Thoracic aorta (tissue), 2 donors: ENCODE results near the gene DEGS1. TPM values are rescaled to one million over a fixed set of nuclear protein-coding genes. Genes with fewer than 3 reads are reported as not detected.

Experiments used
- ATAC-seq: fragments of 150-250 bp; one replicate; pipeline ENCODE4 v1.8.0; 2017; ENCODE audit warnings: low read depth; ENCODE audit not compliant: insufficient number of reproducible peaks, low FRiP score
- DNase-seq: peaks from one replicate; pipeline ENCODE4 v3.0.0-alpha.2; 2020; ENCODE audit warnings: low spot score
- H3K27ac ChIP-seq, 2 donors: fragments of 200-600 bp; sonication (generic); 1 replicate in 1 of 2; 2 replicates in 1 of 2; pipeline ENCODE4 v1.5.1; 2016; ENCODE audit warnings: mild to moderate bottlenecking in 2 of 2, moderate library complexity in 2 of 2
- H3K27me3 ChIP-seq: fragments of 200-600 bp; sonication (generic); replicated peaks from 2 replicates; pipeline ENCODE4 v1.6.0; 2016; ENCODE audit warnings: mild to moderate bottlenecking; ENCODE audit not compliant: insufficient read depth
- H3K36me3 ChIP-seq: fragments of 200-600 bp; sonication (generic); one replicate; pipeline ENCODE4 v1.5.1; 2016
- H3K4me1 ChIP-seq, 2 donors: fragments of 200-600 bp; sonication (generic); 1 replicate in 1 of 2; 2 replicates in 1 of 2; pipeline versions ENCODE4 v1.5.1 to v1.6.0; 2016; ENCODE audit warnings: low read depth in 2 of 2, mild to moderate bottlenecking in 1 of 2; ENCODE audit not compliant: control insufficient read depth in 1 of 2
- H3K4me3 ChIP-seq: fragments of 200-600 bp; sonication (generic); 2 replicates; pipeline ENCODE4 v1.5.1; 2016; ENCODE audit warnings: mild to moderate bottlenecking
- H3K9me3 ChIP-seq: fragments of 200-600 bp; sonication (generic); 2 replicates; pipeline ENCODE4 v1.5.1; 2016
- total RNA-seq, 2 donors: library from RNA; depleted of rRNA; stranded (reverse); fragments of >200 nt; gene quantifications; one replicate each; pipeline versions ENCODE4 v1.1.0 to v1.2.3, GENCODE V29; 2016
- TF ChIP-seq, protein P1 (sequence below): fragments of 200-600 bp; sonication (generic); IDR thresholded peaks from one replicate; pipeline ENCODE4 v1.5.1; 2019; ENCODE audit warnings: antibody characterized with exemption

DEGS1 gene
- total RNA-seq, 2 donors from 2014 or later, result 104 to 111 TPM

DNA sequence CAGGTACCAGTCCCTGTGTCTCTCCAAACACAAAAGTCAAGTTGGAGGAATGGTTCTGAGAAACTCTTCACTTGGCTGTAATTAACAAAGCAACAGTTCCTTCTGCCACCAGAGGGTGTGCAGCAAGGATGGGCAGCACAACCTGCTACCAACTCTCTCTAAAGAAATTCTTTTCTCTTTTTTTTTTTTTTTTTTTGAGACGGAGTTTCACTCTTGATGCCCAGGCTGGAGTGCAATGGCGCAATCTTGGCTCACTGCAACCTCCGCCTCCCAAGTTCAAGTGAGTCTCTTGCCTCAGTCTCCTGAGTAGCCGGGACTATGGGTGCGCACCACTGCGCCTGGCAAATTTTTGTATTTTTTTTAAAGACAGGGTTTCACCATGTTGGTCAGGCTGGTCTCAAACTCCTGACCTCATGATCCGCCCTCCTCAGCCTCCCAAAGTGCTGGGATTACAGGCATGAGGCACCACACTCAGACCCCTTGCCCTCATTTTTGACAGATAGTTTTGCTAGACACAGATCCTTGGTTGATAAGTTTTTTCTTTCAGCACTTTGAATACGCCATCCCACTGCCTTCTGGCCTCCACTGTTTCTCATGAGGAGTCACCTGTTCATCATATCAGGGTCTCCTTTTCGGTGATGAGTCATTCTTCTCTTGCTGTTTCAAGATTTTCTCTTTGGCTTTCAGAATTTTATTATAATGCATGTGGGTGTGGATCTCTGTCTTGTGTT is 12.1 kb upstream of the DEGS1 start:
- Histone ChIP-seq H3K9me3 (no peaks in the 10 kb centered on the region), H3K27me3 (no peaks in the 10 kb centered on the region), H3K27ac (no peak overlapping the region), H3K4me1 (peaks cover 8 to 11% of the 10 kb centered on the region in 2 donors), H3K4me3 (no peak overlapping the region), H3K36me3 (no peaks in the 10 kb centered on the region)
- TF ChIP-seq, protein P1, sequence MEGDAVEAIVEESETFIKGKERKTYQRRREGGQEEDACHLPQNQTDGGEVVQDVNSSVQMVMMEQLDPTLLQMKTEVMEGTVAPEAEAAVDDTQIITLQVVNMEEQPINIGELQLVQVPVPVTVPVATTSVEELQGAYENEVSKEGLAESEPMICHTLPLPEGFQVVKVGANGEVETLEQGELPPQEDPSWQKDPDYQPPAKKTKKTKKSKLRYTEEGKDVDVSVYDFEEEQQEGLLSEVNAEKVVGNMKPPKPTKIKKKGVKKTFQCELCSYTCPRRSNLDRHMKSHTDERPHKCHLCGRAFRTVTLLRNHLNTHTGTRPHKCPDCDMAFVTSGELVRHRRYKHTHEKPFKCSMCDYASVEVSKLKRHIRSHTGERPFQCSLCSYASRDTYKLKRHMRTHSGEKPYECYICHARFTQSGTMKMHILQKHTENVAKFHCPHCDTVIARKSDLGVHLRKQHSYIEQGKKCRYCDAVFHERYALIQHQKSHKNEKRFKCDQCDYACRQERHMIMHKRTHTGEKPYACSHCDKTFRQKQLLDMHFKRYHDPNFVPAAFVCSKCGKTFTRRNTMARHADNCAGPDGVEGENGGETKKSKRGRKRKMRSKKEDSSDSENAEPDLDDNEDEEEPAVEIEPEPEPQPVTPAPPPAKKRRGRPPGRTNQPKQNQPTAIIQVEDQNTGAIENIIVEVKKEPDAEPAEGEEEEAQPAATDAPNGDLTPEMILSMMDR, result no peak
- DNase-seq, result no peak
- no peak for ATAC-seq

DNA sequence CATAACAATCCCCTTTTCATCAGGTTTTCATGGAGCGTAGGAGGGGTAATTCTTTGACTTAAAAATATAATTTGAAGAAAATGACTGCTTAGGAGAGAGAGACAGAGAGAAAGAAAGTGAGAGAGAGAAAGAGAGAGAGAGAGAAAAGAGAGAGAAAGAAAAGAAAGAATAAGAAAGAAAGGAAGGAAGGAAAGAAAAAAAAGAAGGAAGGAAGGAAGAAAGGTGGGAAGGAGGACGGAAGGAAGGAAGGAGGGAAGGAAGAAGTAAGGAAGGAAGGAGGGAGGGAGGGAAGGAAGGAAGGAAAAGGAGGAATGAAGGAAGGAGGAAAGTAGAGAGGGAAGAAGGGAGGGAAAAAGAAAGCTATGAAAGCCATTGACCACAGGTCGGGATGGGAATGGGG is 10.8 kb upstream of the DEGS1 start:
- Histone ChIP-seq H3K9me3 (no peaks in the 10 kb centered on the region), H3K4me1 (peaks cover 8 to 11% of the 10 kb centered on the region in 2 donors), H3K4me3 (no peak overlapping the region), H3K27ac (no peak overlapping the region), H3K36me3 (no peaks in the 10 kb centered on the region), H3K27me3 (no peaks in the 10 kb centered on the region)
- TF ChIP-seq, protein P1, result no peak
- DNase-seq (no peak), ATAC-seq (no peak)

DNA sequence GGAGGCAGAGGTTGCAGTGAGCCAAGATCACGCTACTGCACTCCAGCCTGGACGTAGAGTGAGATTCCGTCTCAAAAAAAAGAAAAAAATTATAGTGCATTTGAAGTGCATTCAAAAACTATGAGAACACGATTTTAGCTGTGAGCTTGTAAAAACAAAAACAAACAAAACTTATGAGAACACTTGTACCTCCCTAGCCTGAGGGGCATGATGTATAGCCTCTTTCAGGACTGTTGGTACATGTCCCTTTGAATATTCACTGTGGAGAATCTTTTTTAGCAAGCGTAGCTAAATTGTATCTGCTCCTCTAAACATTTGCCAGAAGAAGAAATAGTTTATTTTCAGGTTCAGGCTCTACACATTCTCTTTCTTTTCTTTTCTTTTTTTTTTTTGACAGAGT is 9.5 kb upstream of the DEGS1 start:
- Histone ChIP-seq H3K4me3 (no peak overlapping the region), H3K4me1 (peaks cover 4 to 6% of the 10 kb centered on the region in 2 donors), H3K9me3 (no peaks in the 10 kb centered on the region), H3K36me3 (no peaks in the 10 kb centered on the region), H3K27ac (no peak overlapping the region), H3K27me3 (no peaks in the 10 kb centered on the region)
- TF ChIP-seq, protein P1, result no peak
- no peak for ATAC-seq
- DNase-seq, result no peak

DNA sequence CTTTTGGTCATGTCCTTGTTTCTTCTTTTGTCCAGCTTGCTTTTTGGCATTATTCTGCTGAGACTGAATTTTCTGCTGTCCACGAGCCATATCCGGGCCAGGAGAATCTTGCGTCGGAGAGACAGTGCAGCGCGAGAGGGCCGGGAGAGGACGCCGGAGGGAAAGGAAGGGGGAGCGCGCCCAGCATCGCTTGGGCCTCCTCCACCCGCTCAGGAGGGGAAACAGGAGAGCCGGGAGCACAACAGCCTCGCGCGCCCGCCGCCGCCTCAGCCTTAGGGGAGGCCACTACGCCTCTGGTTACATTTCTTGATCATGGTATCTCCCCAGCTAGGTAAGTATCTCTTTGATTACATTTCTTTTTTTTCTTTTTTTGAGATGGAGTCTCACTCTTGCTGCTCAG is 7.4 kb upstream of the DEGS1 start:
- peak overlapping the region; percentile 14 for H3K4me3 ChIP-seq

DNA sequence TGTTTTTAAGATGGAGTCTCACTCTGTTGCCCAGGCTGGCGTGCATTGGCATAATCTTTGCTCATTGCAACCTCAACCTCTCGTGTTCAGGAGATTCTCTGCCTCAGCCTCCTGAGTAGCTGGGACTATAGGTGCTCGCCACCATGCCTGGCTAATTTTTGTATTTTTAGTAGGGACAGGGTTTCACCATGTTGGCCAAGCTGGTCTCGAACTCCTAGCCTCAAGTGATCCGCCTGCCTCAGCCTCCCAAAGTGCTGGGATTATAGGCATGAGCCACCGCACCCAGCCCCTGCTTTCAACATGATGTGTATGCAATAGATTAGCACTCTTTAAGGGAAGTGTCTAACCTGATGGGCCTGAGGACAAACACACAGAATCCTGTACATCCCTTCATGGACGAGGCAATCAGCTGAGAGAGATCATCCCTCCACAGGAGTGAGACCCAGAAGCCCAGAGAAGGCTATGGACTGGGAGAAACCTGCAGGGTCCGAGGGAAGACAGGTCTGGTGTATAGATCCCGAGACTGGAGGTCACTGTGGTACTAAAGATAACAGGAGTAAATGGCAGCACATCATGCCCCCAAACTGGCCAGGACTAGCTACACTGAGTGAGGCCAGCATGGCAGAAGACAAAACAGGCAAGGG is 5.6 kb upstream of the DEGS1 start:
- Histone ChIP-seq H3K4me1 (peaks cover 5% of the 10 kb centered on the region in 2 donors), H3K36me3 (no peaks in the 10 kb centered on the region), H3K4me3 (no peak overlapping the region), H3K27me3 (no peaks in the 10 kb centered on the region), H3K9me3 (no peaks in the 10 kb centered on the region), H3K27ac (no peak overlapping the region)
- DNase-seq (no peak), ATAC-seq (no peak)
- TF ChIP-seq, protein P1, result no peak

More for the DNA sequence above, 7.4 kb upstream of the DEGS1 start:
- Histone ChIP-seq H3K27me3 (no peaks in the 10 kb centered on the region), H3K36me3 (no peaks in the 10 kb centered on the region), H3K4me1 (no peaks in the 10 kb centered on the region), H3K27ac (no peak overlapping the region), H3K9me3 (no peaks in the 10 kb centered on the region)
- TF ChIP-seq, protein P1, result no peak
- DNase-seq (no peak), ATAC-seq (no peak)
